ENCODE data around the gene RPS2.

Gene RPS2

GRCh38 chr16:1992704-1993317 is 28.2 kb upstream of the RPS2 start:
- Histone ChIP-seq H3F3A (ENCODE audit: low read depth) (no peaks in the 10 kb centered on the region), H3K4me3 (ENCODE audit: low read length, poor library complexity, severe bottlenecking) (no peak overlapping the region), H3K9ac (ENCODE audit: low read depth, low read length, poor library complexity, severe bottlenecking) (no peak overlapping the region), H3K4me2 (ENCODE audit: low read depth, low read length, poor library complexity, severe bottlenecking) (no peak overlapping the region), H3K9me3 (ENCODE audit: insufficient read depth, low read depth, low read length) (no peaks in the 10 kb centered on the region), H2AFZ (ENCODE audit: low read length) (no peak overlapping the region), H3K36me3 (ENCODE audit: insufficient read depth, low read length) (peaks cover 3% of the 10 kb centered on the region; the same call in 1 of the 2 replicates), H4K20me1 (ENCODE audit: insufficient read depth, low read length, poor library complexity, severe bottlenecking) (no peaks in the 10 kb centered on the region), H3K4me1 (ENCODE audit: insufficient read depth, low read length, poor library complexity, severe bottlenecking) (no peaks in the 10 kb centered on the region), H3K79me2 (ENCODE audit: insufficient read depth, low read length) (no peaks in the 10 kb centered on the region), H3K9me2 (replicated peaks; ENCODE audit: low read depth, low read length) (no peaks in the 10 kb centered on the region), H3K27me3 (ENCODE audit: insufficient read depth, low read length, poor library complexity, severe bottlenecking) (no peaks in the 10 kb centered on the region)
- TF ChIP-seq CTCF (conservative IDR thresholded peaks at IDR 0.05; ENCODE audit: low read length), result no peak
- no peak for TF ChIP-seq EZH2phosphoT487 (IDR thresholded peaks at IDR 0.05; ENCODE audit: borderline replicate concordance)

GRCh38 chr16:1991948-1992703 is 27.5 kb upstream of the RPS2 start:
- no peak overlapping the region for H2AFZ ChIP-seq (ENCODE audit: low read length)
- no peaks in the 10 kb centered on the region for H3K79me2 ChIP-seq (ENCODE audit: insufficient read depth, low read length)
- H3K27me3 ChIP-seq (ENCODE audit: insufficient read depth, low read length, poor library complexity, severe bottlenecking), result no peaks in the 10 kb centered on the region
- TF ChIP-seq CTCF (conservative IDR thresholded peaks at IDR 0.05; ENCODE audit: low read length), result no peak
- no peak for TF ChIP-seq EZH2phosphoT487 (IDR thresholded peaks at IDR 0.05; ENCODE audit: borderline replicate concordance)
- H3K4me3 ChIP-seq (ENCODE audit: low read length, poor library complexity, severe bottlenecking), result no peak overlapping the region
- no peaks in the 10 kb centered on the region for H4K20me1 ChIP-seq (ENCODE audit: insufficient read depth, low read length, poor library complexity, severe bottlenecking)
- H3F3A ChIP-seq (ENCODE audit: low read depth), result no peaks in the 10 kb centered on the region
- H3K4me2 ChIP-seq (ENCODE audit: low read depth, low read length, poor library complexity, severe bottlenecking), result no peak overlapping the region
- peaks cover under 1% of the 10 kb centered on the region; the same call in 1 of the 2 replicates for H3K36me3 ChIP-seq (ENCODE audit: insufficient read depth, low read length)
- no peaks in the 10 kb centered on the region for H3K9me2 ChIP-seq (replicated peaks; ENCODE audit: low read depth, low read length)
- no peaks in the 10 kb centered on the region for H3K4me1 ChIP-seq (ENCODE audit: insufficient read depth, low read length, poor library complexity, severe bottlenecking)
- H3K9ac ChIP-seq (ENCODE audit: low read depth, low read length, poor library complexity, severe bottlenecking), result no peak overlapping the region
- no peaks in the 10 kb centered on the region for H3K9me3 ChIP-seq (ENCODE audit: insufficient read depth, low read depth, low read length)

GRCh38 chr16:1991588-1991947 is 26.9 kb upstream of the RPS2 start:
- no peak overlapping the region for H3K9ac ChIP-seq (ENCODE audit: low read depth, low read length, poor library complexity, severe bottlenecking)
- TF ChIP-seq EZH2phosphoT487 (IDR thresholded peaks at IDR 0.05; ENCODE audit: borderline replicate concordance) (no peak), CTCF (conservative IDR thresholded peaks at IDR 0.05; ENCODE audit: low read length) (no peak)
- H3K4me1 ChIP-seq (ENCODE audit: insufficient read depth, low read length, poor library complexity, severe bottlenecking), result no peaks in the 10 kb centered on the region
- H3F3A ChIP-seq (ENCODE audit: low read depth), result no peaks in the 10 kb centered on the region
- H3K36me3 ChIP-seq (ENCODE audit: insufficient read depth, low read length), result no peaks in the 10 kb centered on the region; the same call in 1 of the 2 replicates
- H3K4me2 ChIP-seq (ENCODE audit: low read depth, low read length, poor library complexity, severe bottlenecking), result no peak overlapping the region
- H4K20me1 ChIP-seq (ENCODE audit: insufficient read depth, low read length, poor library complexity, severe bottlenecking), result no peaks in the 10 kb centered on the region
- H3K27me3 ChIP-seq (ENCODE audit: insufficient read depth, low read length, poor library complexity, severe bottlenecking), result no peaks in the 10 kb centered on the region
- no peak overlapping the region for H2AFZ ChIP-seq (ENCODE audit: low read length)
- no peaks in the 10 kb centered on the region for H3K9me2 ChIP-seq (replicated peaks; ENCODE audit: low read depth, low read length)
- H3K79me2 ChIP-seq (ENCODE audit: insufficient read depth, low read length), result no peaks in the 10 kb centered on the region
- no peak overlapping the region for H3K4me3 ChIP-seq (ENCODE audit: low read length, poor library complexity, severe bottlenecking)
- no peaks in the 10 kb centered on the region for H3K9me3 ChIP-seq (ENCODE audit: insufficient read depth, low read depth, low read length)
